Heart left ventricle (tissue), 16 donors: ENCODE results near the gene AGRN. TPM values are rescaled to one million over a fixed set of nuclear protein-coding genes. Genes with fewer than 3 reads are reported as not detected.
A peak's percentile ranks its signal among the peaks of the same experiment; 100 is the strongest.

ENCODE experiments used
- ATAC-seq, 4 donors: fragments of 200-7000 bp; cut with Tn5 transposase; one replicate each; pipeline ENCODE4 v1.9.1; 2020 to 2022; ENCODE audit warnings: moderate library complexity in 4 of 4, mild to moderate bottlenecking in 3 of 4, moderate number of reproducible peaks in 1 of 4
- DNase-seq, 5 donors: peaks; one replicate each; pipeline ENCODE4 v3.0.0-alpha.2; 2020
- H3K27ac ChIP-seq, 12 donors: fragments of 200-600 bp; sonication (generic) in 4 of 12; one replicate each; pipeline versions ENCODE4 v1.5.0 to v1.8.0; 2016 to 2022; ENCODE audit warnings: mild to moderate bottlenecking in 2 of 12
- H3K27me3 ChIP-seq, 9 donors: fragments of 200-600 bp; sonication (generic) in 2 of 9; one replicate each; pipeline versions ENCODE4 v1.5.1 to v1.8.0; 2016 to 2022; ENCODE audit warnings: mild to moderate bottlenecking in 3 of 9
- H3K36me3 ChIP-seq, 9 donors: fragments of 200-600 bp; sonication (generic) in 2 of 9; one replicate each; pipeline versions ENCODE4 v1.5.0 to v1.8.0; 2018 to 2022; ENCODE audit warnings: mild to moderate bottlenecking in 2 of 9
- H3K4me1 ChIP-seq, 12 donors: fragments of 200-600 bp; sonication (generic) in 4 of 12; one replicate each; pipeline versions ENCODE4 v1.5.0 to v1.8.0; 2016 to 2022; ENCODE audit warnings: mild to moderate bottlenecking in 3 of 12
- H3K4me3 ChIP-seq, 12 donors: fragments of 200-600 bp; sonication (generic) in 4 of 12; one replicate each; pipeline versions ENCODE4 v1.5.0 to v1.8.0; 2017 to 2022; ENCODE audit warnings: mild to moderate bottlenecking in 9 of 12, moderate library complexity in 4 of 12
- H3K9me3 ChIP-seq, 12 donors: fragments of 200-600 bp; sonication (generic) in 4 of 12; one replicate each; pipeline versions ENCODE4 v1.5.0 to v1.8.0; 2016 to 2022; ENCODE audit warnings: mild to moderate bottlenecking in 1 of 12
- CTCF ChIP-seq, 12 donors: fragments of 200-600 bp; sonication (generic) in 4 of 12; IDR thresholded peaks; one replicate each; pipeline versions ENCODE4 v1.5.0 to v1.8.0; 2018 to 2022; ENCODE audit warnings: antibody characterized with exemption in 12 of 12, mild to moderate bottlenecking in 5 of 12
- POLR2A ChIP-seq, 2 donors: fragments of 450-650 bp; IDR thresholded peaks; one replicate each; pipeline ENCODE4 v1.6.1; 2017; ENCODE audit warnings: antibody characterized with exemption in 2 of 2, mild to moderate bottlenecking in 2 of 2, moderate library complexity in 2 of 2
- WGBS, 4 donors: extraction: QIAGEN DNeasy Blood & Tissue Kit in 2 of 4; methylation state at CpG; one replicate each; pipeline versions ENCODE4 v1.1.5 to v1.1.7; 2013 to 2018; 5-methylcytosine and 5-hydroxymethylcytosine counted together
- intact Hi-C, 10 donors: fragments of 100-400 bp; cut with DNase I; formaldehyde crosslinking; loops; one replicate each; pipeline versions ENCODE4 v1.11.1 to v1.14.2; 2022
- polyA plus RNA-seq, 2 donors: library from polyadenylated mRNA; stranded (reverse); fragments of 200-250 nt; gene quantifications; one replicate each; pipeline ENCODE4 v1.2.3, GENCODE V29; 2013
- total RNA-seq, 9 donors: library from RNA; depleted of rRNA in 2 of 9; stranded (reverse); fragments of >200 nt in 2 of 9; fragmentation: NEBNext Ultra II Directional in 3 of 9; extraction: Animal tissue kit (Norgen Biotek cat#: 25700) in 3 of 9; gene quantifications; one replicate each; pipeline versions ENCODE4 v1.1.0 to v1.2.4, GENCODE V29; 2016 to 2023
- donor health status: ischemic (EF 13 %, LVEDD 7.1; RV severe dilation, severe dysfunction).
- donor health status: healthy with polysubstance abuse.
- donor health status: DM: no; HTN: yes; CAD: no.
- donor health status: DM: no; HTN: no; CAD: no.
- donor health status: ischemic (EF 25% LVEDD 6.9; RV normal size, moderate dysfunction).
- donor health status: ischemic (EF 25% LVEDD 5.7; RV mildly dilated, moderate dysfunction).
- donor health status: healthy.
- donor health status: DM: yes; HTN: yes; CAD: no.
- donor health status: ischemic (EF 35%, LVEDD 5.7; RV mildly dilated, moderate dysfunction).
- donor health status: nonischemic (EF 11% LVEDD 7.7; RV severe dilation, severe dysfunction).
- donor health status: DM: yes; HTN: yes; CAD: no.
- donor health status: PGD.
- donor health status: ischemic (EF 29% LVEDD 5.4; RV normal size, mild dysfunction).
- donor health status: nonischemic (EF 23%, LVEDD 6.1; RV moderate dilation, normal function).

The AGRN gene
- total and polyA plus RNA-seq, 11 donors: 9.7 to 45.7 (median 18.6) TPM

GRCh38 chr1:1083416-1084371, 63.8 kb downstream of the AGRN start:
- peak in 3 of 5 donors; percentile 5 to 52 (median 22) for DNase-seq
- TF ChIP-seq CTCF (IDR thresholded peaks at IDR 0.05) (no peak), POLR2A (IDR thresholded peaks at IDR 0.05) (no peak)
- no peaks in the 10 kb centered on the region for H3K9me3 ChIP-seq
- no peak overlapping the region for H3K27ac ChIP-seq
- H3K4me1 ChIP-seq: peaks cover 0 to 14% (median 12%) of the 10 kb centered on the region in 12 donors
- peaks cover 0 to 3% (median 0%) of the 10 kb centered on the region in 9 donors for H3K36me3 ChIP-seq
- H3K27me3 ChIP-seq: peaks cover 0 to 4% (median 0%) of the 10 kb centered on the region in 9 donors
- no peak overlapping the region for H3K4me3 ChIP-seq
- WGBS, 4 donors: 90 to 94% (median 92%) methylated on average over 32 to 43 of the region's 43 CpGs
- ATAC-seq: no peak
- intact Hi-C loops: no loop called here

- H3K4me3 ChIP-seq: no peak overlapping the region
- intact Hi-C loops: no loop called here
- ATAC-seq (no peak), DNase-seq (peak in 3 of 5 donors; percentile 5 to 64 (median 14))
- WGBS, 4 donors: 92 to 94% (median 94%) methylated on average over 13 to 38 of the region's 38 CpGs
- peaks cover 0 to 4% (median 0%) of the 10 kb centered on the region in 9 donors for H3K27me3 ChIP-seq
- peaks cover 0 to 3% (median 0%) of the 10 kb centered on the region in 9 donors for H3K36me3 ChIP-seq
- H3K4me1 ChIP-seq: peaks cover 0 to 9% (median 9%) of the 10 kb centered on the region in 12 donors
- H3K27ac ChIP-seq: no peak overlapping the region
- TF ChIP-seq POLR2A (IDR thresholded peaks at IDR 0.05) (no peak), CTCF (IDR thresholded peaks at IDR 0.05) (no peak)
- H3K9me3 ChIP-seq: no peaks in the 10 kb centered on the region
Measured at GRCh38 chr1:1084372-1085170, 64.7 kb downstream of the AGRN start.

- DNase-seq: peak in 2 of 5 donors; percentile 17 to 49
- 89 to 96% (median 94%) methylated on average over 14 to 30 of the region's 30 CpGs for WGBS, 4 donors
- ATAC-seq: no peak
Measured at GRCh38 chr1:1085171-1085841, 65.4 kb downstream of the AGRN start.

More at GRCh38 chr1:1085171-1085841, 65.4 kb downstream of the AGRN start:
- no peak overlapping the region for H3K4me3 ChIP-seq
- intact Hi-C loops: no loop called here
- H3K27me3 ChIP-seq: no peaks in the 10 kb centered on the region
- H3K27ac ChIP-seq: no peak overlapping the region
- H3K9me3 ChIP-seq: no peaks in the 10 kb centered on the region
- TF ChIP-seq CTCF (IDR thresholded peaks at IDR 0.05) (no peak), POLR2A (IDR thresholded peaks at IDR 0.05) (no peak)
- H3K36me3 ChIP-seq: peaks cover 0 to 3% (median 0%) of the 10 kb centered on the region in 9 donors
- H3K4me1 ChIP-seq: peaks cover 0 to 2% (median 1%) of the 10 kb centered on the region in 12 donors
